MCF 10A (cell line): ENCODE measurements around the gene CBY3. TPM values are rescaled to one million over a fixed set of nuclear protein-coding genes. Genes with fewer than 3 reads are reported as not detected.
A peak's percentile ranks its signal among the peaks of the same experiment; 100 is the strongest.
"Not testable (repeated sequence)": the region's sequence is repeated elsewhere in the genome, so short reads cannot be mapped to it uniquely, and the experiment has no call there.

Experiments
- BruUV-seq: library from RNA; stranded (reverse); fragments of 400-500 nt; replicated peaks from 2 replicates; lab custom pipeline; 2021; lab: Mats Ljungman, UMichigan
- CTCF ChIA-PET: fragments of 300-600 bp; sonication (Branson Sonifier 250); formaldehyde crosslinking; extraction: SDS; loops from one replicate; lab custom pipeline; 2021; ENCODE audit warnings: antibody characterized with exemption, inconsistent platforms; lab: Yijun Ruan, JAX
- POLR2A ChIA-PET: fragments of 300-600, 350-650 bp; sonication (Branson Sonifier 250); formaldehyde crosslinking; extraction: SDS; loops from one replicate; lab custom pipeline; 2020; ENCODE audit warnings: antibody characterized with exemption, inconsistent platforms; lab: Yijun Ruan, JAX
- DNase-seq: peaks from one replicate; pipeline ENCODE4 v3.0.0-alpha.2; 2018; ENCODE audit not compliant: unreplicated experiment
- H3K27ac Mint-ChIP-seq: one replicate; pipeline ENCODE4 v1.8.0; 2022; ENCODE audit warnings: mild to moderate bottlenecking, low read depth, mixed read lengths; ENCODE audit not compliant: unreplicated experiment
- H3K27me3 Mint-ChIP-seq: one replicate; pipeline ENCODE4 v1.8.0; 2022; ENCODE audit warnings: mixed read lengths; ENCODE audit not compliant: insufficient read depth, unreplicated experiment
- H3K36me3 Mint-ChIP-seq: one replicate; pipeline ENCODE4 v1.8.0; 2022; ENCODE audit warnings: mild to moderate bottlenecking, moderate library complexity, mixed read lengths; ENCODE audit not compliant: insufficient read depth, unreplicated experiment
- H3K4me1 Mint-ChIP-seq: one replicate; pipeline ENCODE4 v1.8.0; 2022; ENCODE audit warnings: mixed read lengths; ENCODE audit not compliant: insufficient read depth, unreplicated experiment
- H3K4me3 Mint-ChIP-seq: one replicate; pipeline ENCODE4 v1.8.0; 2022; ENCODE audit warnings: mild to moderate bottlenecking, moderate library complexity, mixed read lengths; ENCODE audit not compliant: unreplicated experiment
- H3K9me3 Mint-ChIP-seq: one replicate; pipeline ENCODE4 v1.8.0; 2022; ENCODE audit warnings: mixed read lengths; ENCODE audit not compliant: unreplicated experiment
- intact Hi-C: fragments of 100-400 bp; cut with micrococcal nuclease; formaldehyde crosslinking; loops from 2 replicates; pipeline ENCODE4 v1.14.1; 2022
- total RNA-seq: library from RNA; stranded (reverse); gene quantifications from 2 replicates; pipeline ENCODE4 v1.2.3, GENCODE V29; 2022
- TF ChIP-seq, protein P1 (sequence below): fragments of 200-600 bp; IDR thresholded peaks from one replicate; pipeline ENCODE4 v1.8.0; 2022; ENCODE audit warnings: antibody characterized with exemption, mild to moderate bottlenecking; ENCODE audit not compliant: unreplicated experiment

Gene CBY3
- total RNA-seq, 1 experiment from 2014 or later = not detected

GRCh38 chr5:179698935-179699615, 18.2 kb upstream of the CBY3 start, which contains the start of gene CANX:
CANX (plus strand) TSS chr5:179698967; CDS start chr5:179705682, 6,715 bp downstream.
- TF ChIP-seq, protein P1, sequence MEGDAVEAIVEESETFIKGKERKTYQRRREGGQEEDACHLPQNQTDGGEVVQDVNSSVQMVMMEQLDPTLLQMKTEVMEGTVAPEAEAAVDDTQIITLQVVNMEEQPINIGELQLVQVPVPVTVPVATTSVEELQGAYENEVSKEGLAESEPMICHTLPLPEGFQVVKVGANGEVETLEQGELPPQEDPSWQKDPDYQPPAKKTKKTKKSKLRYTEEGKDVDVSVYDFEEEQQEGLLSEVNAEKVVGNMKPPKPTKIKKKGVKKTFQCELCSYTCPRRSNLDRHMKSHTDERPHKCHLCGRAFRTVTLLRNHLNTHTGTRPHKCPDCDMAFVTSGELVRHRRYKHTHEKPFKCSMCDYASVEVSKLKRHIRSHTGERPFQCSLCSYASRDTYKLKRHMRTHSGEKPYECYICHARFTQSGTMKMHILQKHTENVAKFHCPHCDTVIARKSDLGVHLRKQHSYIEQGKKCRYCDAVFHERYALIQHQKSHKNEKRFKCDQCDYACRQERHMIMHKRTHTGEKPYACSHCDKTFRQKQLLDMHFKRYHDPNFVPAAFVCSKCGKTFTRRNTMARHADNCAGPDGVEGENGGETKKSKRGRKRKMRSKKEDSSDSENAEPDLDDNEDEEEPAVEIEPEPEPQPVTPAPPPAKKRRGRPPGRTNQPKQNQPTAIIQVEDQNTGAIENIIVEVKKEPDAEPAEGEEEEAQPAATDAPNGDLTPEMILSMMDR = no peak
- no peak for DNase-seq
- ChIA-PET CTCF (interaction anchor here (0.7 to 2.3 kb wide), 4 partner anchors 30 to 75 kb away, joined by 3 to 6 read pairs (median 4); partner anchors contain the start of gene HNRNPH1), POLR2A (interaction anchor here (0.6 to 8.2 kb wide), 24 partner anchors 8 to 968 kb away, joined by 3 to 137 read pairs (median 7); partner anchors contain the start of genes CBY3, HNRNPH1, MAML1 and MRNIP)
- BruUV-seq = no TSS peak
- Mint-ChIP-seq H3K36me3 (peaks cover 52% of the 10 kb centered on the region), H3K27ac (peak within 1 kb of the TSS; percentile 99), H3K4me3 (peak within 1 kb of the TSS; percentile 94), H3K4me1 (peaks cover 38% of the 10 kb centered on the region), H3K27me3 (no peaks in the 10 kb centered on the region), H3K9me3 (no peaks in the 10 kb centered on the region)
- intact Hi-C loops = loop anchor here (1.0 to 2.0 kb wide), 3 partner anchors 20 to 77 kb away; partner anchors contain the start of gene MAML1

DNA sequence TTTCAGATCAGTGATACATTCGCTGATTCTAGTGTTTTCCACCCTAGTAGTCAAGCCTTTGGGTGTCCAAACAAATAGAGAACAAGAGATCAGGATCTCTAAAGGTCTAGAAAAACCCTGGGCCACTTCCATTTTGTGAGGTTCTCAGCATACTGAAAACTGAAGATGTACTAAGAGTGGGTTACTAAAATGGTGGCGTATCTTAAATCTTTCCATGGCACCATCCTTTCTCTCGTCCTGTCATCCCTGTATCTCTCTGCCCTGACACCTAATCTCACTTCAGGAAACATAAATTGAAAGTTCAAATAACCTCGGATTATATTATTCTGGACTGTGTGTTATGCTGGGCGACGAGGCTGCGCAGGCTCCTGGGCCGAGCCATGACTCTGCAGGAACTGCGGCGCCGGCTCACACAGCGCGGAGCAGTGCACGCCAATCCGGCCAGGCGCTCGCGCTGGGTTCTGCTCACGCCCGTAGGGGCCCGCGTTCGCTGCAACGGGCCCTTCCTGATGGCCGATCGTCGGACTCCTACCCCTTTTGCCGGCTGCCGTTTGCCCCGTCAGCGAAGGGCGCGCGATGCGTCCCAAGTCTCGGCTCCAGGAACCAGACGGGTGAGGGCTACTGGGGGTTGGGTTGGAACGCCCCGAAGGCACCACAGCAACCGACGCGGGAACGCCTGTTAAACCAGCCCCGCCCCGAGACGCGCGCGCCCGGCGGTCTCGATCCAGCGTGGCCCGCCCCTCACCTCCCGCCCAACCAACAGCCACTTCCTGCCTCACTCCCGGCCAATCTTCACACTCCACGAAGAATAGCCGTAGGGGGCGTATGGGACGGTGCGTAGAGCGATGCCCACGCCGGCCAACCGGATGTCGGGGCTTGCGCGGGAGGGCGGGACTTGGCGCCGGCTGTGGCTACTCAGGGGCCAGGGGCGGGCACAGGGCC, 17.4 kb upstream of the CBY3 start:
- intact Hi-C loops = loop anchor here (2.0 kb wide), 2 partner anchors 19 to 35 kb away; partner anchors contain the start of gene MAML1
- CTCF ChIA-PET = interaction anchor here (0.7 to 0.9 kb wide), 3 partner anchors 10 to 31 kb away, joined by 3 to 8 read pairs (median 3); no protein-coding TSS in a partner anchor
- H3K4me3 Mint-ChIP-seq = peak overlapping the region; percentile 94
- H3K27me3 Mint-ChIP-seq = no peaks in the 10 kb centered on the region
- BruUV-seq = TSS peak; percentile 89
- TF ChIP-seq, protein P1 = no peak
- DNase-seq = peak; percentile 100
- peak overlapping the region; percentile 99 for H3K27ac Mint-ChIP-seq
- H3K9me3 Mint-ChIP-seq = no peaks in the 10 kb centered on the region
- H3K36me3 Mint-ChIP-seq = peaks cover 44% of the 10 kb centered on the region
- POLR2A ChIA-PET = interaction anchor here (0.9 to 8.2 kb wide), 15 partner anchors 7 to 139 kb away, joined by 3 to 137 read pairs (median 7); partner anchors contain the start of genes CBY3, HNRNPH1, MAML1 and SQSTM1
- peaks cover 29% of the 10 kb centered on the region for H3K4me1 Mint-ChIP-seq

GRCh38 chr5:179697543-179697942, 16.7 kb upstream of the CBY3 start:
- H3K27ac Mint-ChIP-seq = peak overlapping the region; percentile 99
- H3K27me3 Mint-ChIP-seq, H3K9me3 Mint-ChIP-seq, DNase-seq, intact Hi-C loops, BruUV-seq: not testable (repeated sequence)
- CTCF ChIA-PET = interaction anchor here (0.6 to 0.9 kb wide), 3 partner anchors 10 to 18 kb away, joined by 3 to 8 read pairs (median 3); no protein-coding TSS in a partner anchor
- H3K4me3 Mint-ChIP-seq = peak overlapping the region; percentile 94
- POLR2A ChIA-PET = interaction anchor here (0.6 to 5.0 kb wide), 15 partner anchors 8 to 146 kb away, joined by 3 to 61 read pairs (median 4); partner anchors contain the start of genes CBY3, HNRNPH1 and MAML1
- H3K4me1 Mint-ChIP-seq = peaks cover 29% of the 10 kb centered on the region
- H3K36me3 Mint-ChIP-seq = peaks cover 37% of the 10 kb centered on the region

DNA sequence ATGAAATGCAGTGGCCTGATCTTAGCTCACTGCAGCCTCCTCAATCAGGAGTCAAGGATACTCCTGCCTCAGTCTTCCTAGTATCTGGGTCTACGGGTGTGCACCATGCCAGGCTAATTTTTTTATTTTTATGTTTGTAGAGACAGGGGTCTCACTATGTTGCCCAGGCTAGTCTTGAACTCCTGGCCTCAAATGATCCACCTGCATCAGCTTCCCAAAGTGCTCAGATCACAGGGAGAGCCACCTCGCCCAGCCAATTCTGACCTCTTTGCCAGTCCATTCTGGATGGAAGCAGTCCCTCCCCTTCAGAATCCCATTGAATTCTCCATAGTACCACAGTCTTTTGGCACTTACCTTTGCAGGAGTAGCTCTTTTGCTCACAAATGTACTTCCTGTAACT, 16.3 kb upstream of the CBY3 start:
- no peaks in the 10 kb centered on the region for H3K9me3 Mint-ChIP-seq
- no peak for DNase-seq
- ChIA-PET CTCF (interaction anchor here (0.5 to 0.9 kb wide), 4 partner anchors 9 to 27 kb away, joined by 3 to 8 read pairs (median 3); no protein-coding TSS in a partner anchor), POLR2A (interaction anchor here (0.6 to 5.0 kb wide), 15 partner anchors 8 to 145 kb away, joined by 3 to 61 read pairs (median 4); partner anchors contain the start of genes CBY3, HNRNPH1 and MAML1)
- H3K4me1 Mint-ChIP-seq = peaks cover 24% of the 10 kb centered on the region
- peak overlapping the region; percentile 94 for H3K4me3 Mint-ChIP-seq
- TF ChIP-seq, protein P1 = no peak
- intact Hi-C loops = no loop called here
- no peaks in the 10 kb centered on the region for H3K27me3 Mint-ChIP-seq
- BruUV-seq = no TSS peak
- peak overlapping the region; percentile 99 for H3K27ac Mint-ChIP-seq
- H3K36me3 Mint-ChIP-seq = peaks cover 33% of the 10 kb centered on the region
